OCI-LY7 (cell line): Measurements from ENCODE around the gene POC1B.

Experiments
- CTCF ChIP-seq: fragments of 200-600 bp; sonication (generic); conservative IDR thresholded peaks from 2 replicates; pipeline ENCODE4 v1.5.1; 2014; ENCODE audit warnings: mild to moderate bottlenecking, antibody characterized with exemption, low read length, moderate library complexity, mixed read lengths
- EZH2phosphoT487 ChIP-seq: fragments of 200-600 bp; sonication (generic); IDR thresholded peaks from 2 replicates; pipeline ENCODE4 v1.6.1; 2018; ENCODE audit warnings: low read depth, borderline replicate concordance, mild to moderate bottlenecking, mixed run types, antibody characterized with exemption, low read length, moderate library complexity, mixed read lengths

GRCh38 chr12:89497005-89497404, 28.8 kb downstream of the POC1B start:
- TF ChIP-seq CTCF (no peak), EZH2phosphoT487 (no peak)
